HG03060 (cell line): ENCODE measurements around the gene CFAP97D1.
"Not testable (repeated sequence)": the region's sequence is repeated elsewhere in the genome, so short reads cannot be mapped to it uniquely, and the experiment has no call there.

Experiments used
- ATAC-seq: cut with Tn5 transposase; IDR thresholded peaks from one replicate; pipeline ENCODE4 v1.9.1; 2021; ENCODE audit warnings: low read depth, moderate number of reproducible peaks; ENCODE audit not compliant: unreplicated experiment

Gene CFAP97D1

DNA sequence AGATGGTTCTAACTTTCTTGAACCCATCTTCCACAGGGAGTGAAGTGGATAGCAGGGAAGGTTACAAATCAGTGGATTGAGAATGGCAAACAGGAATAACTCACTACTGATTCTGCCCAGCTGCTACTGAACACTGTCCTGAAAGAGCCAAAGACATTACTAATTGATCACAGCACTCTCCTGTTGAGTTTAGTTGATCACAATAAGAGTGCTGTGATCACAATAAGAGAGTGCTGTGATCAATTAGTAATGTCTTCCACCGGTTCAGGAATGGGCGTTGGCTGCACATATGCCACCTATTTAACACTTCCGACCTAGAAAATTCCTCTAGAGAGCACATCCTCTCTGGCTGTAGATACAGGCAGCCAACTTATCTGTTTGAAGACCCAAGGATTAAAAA lies 11.4 kb downstream of the CFAP97D1 start:
- ATAC-seq = no peak

DNA sequence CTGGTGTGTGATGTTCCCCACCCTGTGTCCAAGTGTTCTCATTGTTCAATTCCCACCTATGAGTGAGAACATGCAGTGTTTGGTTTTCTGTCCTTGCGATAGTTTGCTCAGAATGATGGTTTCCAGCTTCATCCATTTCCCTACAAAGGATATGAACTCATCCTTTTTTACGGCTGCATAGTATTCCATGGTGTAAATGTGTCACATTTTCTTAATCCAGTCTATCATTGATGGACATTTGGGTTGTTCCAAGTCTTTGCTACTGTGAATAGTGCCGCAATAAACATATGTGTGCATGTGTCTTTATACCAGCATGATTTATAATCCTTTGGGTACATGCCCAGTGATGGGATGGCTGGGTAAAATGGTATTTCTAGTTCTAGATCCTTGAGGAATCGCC lies 12.4 kb downstream of the CFAP97D1 start:
- ATAC-seq = not testable (repeated sequence)

DNA sequence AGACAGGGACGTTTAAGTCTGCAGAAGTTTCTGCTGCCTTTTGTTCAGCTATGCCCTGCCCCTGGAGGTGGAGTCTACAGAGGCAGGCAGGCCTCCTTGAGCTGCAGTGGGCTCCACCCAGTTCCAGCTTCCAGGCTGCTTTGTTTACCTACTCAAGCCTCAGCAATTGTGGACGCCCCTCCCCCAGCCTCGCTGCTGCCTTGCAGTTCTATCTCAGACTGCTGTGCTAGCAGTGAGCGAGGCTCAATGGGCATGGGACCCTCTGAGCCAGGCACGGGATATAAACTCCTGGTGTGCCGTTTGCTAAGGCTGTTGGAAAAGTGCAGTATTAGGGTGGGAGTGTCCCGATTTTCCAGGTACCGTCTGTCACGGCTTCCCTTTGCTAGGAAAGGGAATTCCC lies 17.8 kb downstream of the CFAP97D1 start:
- ATAC-seq = not testable (repeated sequence)

DNA sequence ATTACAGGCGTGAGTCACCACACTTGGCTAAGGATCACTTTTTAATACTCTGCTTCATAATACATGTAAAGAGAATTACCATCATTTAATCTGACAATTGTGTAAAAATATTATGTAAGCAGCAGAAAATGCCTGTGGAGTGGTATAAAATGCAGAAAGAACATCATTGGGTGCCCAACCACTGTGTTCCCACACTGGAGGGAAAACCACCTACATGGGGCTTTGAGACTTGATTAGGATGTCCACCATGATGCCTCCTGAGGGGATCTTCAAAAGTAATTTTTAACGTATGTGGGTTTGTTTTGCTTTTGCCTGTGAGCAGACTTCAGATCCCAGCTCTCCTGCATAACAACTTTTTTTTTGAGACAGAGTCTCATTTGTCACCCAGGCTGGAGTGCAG lies 18.8 kb downstream of the CFAP97D1 start:
- no peak for ATAC-seq

DNA sequence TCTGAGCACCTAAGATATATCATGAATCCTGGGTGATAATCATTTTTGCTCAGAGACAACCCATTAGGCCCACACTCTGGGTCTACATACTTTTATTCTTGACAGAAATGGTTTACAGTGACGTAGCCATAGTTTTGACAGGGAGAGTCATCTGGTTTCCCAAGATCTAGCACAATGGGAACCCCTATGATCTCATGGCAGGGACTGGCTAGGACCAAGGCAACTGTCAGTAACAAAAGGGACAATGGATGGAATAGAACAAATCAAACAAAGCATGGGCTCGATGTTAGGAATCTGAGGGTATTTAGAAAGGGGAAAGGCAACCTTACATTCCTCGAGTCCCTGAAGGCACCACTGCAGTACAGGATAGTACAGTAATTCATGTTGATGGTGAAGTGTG lies 20.5 kb downstream of the CFAP97D1 start:
- no peak for ATAC-seq

DNA sequence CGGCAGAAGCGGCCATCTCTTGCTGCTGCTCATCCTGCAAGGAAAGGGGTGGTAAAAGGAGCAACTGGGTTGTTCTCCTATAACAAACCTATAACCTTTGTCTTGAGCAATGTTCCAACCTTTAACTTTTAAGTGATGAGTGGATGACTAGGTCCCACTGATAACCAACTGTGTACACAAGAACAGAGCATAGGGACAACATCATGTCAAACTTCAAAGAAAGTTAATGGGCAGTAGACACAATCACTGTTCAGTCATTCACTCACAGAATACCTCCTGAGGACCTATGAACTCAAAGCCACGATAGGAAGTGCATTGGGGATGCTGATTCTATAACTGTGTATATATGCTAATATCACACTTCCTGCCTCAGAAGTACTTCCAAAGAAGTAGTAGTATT lies 21.6 kb downstream of the CFAP97D1 start:
- ATAC-seq = no peak

DNA sequence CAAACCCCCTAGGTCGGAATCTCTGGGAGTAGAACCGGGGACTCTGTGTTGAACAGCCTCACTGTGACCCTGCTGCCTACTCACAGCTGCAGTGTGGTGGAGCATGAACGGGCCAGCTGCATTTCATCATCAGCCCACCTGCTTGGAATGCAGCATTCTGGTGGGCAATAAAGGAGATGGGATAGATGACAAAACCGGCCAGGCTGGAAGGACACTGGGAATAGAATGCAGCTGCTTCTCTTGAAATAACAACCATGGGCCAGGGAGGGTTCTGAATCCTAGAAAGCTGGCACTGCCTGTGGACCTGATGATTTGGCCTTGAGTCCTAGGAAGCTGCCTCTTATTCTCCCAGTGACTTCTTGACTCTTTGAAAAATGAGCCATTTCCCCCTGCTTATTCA lies 23.5 kb downstream of the CFAP97D1 start:
- ATAC-seq = no peak

DNA sequence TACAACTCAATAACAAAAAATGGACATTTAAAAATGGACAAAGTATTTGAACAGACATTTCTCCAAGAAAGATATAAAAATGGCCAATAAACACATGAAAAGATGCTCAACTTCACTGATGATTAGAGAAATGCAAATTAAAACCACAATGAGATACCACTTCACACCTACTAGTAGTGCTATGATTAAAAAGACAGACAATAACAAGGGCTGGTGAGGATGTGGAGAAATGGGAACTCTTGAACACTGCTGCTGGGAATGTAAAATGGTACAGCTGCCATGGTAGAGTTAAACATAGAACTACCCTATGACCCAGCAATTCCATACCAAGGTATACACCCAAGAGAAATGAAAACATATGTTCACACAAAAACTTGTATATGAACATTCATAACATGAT lies 24.9 kb downstream of the CFAP97D1 start:
- no peak for ATAC-seq

DNA sequence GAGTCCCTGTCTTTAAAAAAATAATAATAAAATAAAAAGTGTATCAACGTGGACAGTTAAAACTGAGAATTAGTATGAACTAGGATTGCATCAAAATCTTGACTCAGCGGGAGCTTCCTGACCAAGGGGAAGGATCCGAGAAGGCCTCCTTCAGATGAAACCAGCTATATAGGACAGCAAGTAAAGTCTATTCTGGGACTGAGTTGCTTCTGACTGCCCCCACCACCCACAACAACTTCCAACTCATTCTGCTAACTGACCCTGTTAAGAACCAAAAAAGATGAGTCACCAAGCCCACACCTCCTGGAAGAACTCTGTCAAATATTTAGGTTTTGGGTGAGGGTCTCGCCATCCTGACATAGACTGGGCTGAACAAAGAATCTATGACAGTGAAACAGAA lies 27.8 kb downstream of the CFAP97D1 start:
- no peak for ATAC-seq

DNA sequence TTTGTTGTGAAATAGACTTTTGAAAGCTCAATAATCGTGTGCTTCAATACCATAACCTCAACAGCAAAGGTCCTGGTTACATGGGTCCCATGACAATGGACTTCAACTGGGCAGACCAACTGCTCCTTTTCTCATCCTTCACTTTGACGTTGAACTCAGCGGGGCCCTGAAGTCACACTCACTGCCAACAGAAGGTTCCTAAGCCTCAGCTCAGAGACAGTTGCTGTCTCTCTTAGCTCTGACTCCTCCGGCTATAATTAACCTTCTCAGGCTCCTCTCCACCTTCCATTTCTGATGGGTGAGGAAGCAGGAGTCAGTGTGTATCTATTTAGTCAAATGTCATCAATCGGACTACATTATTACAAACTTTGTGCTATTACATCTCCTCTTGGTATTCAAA lies 28.9 kb downstream of the CFAP97D1 start:
- no peak for ATAC-seq

DNA sequence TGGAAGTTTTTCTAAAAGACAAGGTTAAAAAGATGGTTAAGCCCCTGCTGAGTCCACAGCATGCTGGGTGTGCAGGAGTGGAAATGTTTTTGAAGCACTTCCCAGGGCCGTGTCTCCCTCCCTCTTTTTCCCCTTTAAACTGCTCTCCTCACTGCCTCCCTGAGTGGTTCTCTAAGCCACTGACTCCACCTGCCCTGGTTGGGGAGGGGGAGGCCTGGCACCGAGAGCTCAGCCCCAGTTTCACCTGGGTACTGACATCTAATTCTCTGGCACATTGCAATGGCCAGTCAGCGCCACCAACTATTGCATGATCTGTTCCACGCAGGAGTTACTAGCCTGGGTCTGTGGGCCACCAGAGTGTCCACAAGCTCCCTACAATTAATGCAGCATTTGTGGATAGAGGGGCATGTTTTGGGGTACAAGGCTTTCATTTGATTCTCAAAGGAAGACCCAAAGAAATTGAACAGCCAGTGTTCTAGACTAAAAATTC lies 30.0 kb downstream of the CFAP97D1 start:
- ATAC-seq = no peak

DNA sequence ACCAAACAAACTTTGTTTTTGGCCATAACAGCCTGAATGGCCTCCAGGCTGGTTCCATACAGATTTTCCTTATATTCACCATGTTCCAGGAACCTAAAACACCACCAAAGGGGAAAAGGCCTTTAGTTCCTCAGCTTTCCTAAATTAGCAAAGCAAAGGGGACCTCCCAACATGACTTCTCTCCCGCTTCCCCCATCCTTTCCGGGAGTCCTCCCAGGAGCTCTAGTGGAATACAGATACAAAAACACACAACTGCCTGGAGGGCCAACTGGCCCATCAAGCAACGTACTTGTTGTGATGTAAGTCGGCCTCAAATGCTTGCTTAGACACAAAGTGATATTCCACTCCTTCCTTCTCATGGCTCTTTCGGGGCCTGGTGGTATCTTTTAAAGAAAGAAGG lies 30.6 kb downstream of the CFAP97D1 start:
- ATAC-seq = no peak

DNA sequence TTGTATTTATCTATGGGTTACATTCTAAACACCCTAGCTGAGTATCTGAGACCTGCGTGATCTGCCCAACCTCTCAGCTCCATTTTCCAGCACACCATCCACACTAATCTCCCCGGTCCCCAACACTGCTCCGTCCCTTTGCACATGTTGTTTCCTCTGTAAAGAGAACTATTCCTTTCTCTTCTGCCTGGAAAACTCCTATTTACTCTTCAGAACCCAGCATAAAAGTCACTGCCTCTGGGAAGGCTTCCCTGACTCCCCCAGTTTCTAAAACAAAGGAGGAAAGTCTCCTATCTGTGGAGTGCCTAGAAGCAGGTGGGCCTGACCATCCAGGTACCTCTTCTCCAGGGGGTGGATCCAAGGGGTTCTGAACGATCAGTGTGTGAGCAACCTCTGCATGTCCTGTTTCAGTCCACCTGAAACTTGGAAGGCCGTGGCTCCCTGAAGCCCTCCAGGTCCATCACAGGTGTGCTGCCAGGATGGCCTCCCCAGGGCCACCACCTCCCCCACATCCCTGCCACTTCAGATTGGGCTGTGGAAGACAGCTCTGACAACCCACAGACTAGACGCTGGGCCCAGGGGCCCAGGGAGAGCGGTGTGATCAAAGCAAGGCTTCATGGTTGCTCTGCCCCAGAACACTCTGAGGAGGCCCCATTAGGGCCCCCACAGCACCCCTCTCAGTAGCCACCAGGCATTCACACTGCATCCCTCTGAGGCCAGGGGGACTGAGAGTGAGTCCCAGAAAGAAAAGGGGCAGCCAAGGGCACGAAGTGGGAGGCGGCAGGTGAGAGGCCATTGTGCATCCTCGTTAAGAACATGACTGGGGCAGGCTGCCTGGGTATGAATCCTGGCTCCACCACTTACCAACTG lies 32.4 kb downstream of the CFAP97D1 start:
- no peak for ATAC-seq

DNA sequence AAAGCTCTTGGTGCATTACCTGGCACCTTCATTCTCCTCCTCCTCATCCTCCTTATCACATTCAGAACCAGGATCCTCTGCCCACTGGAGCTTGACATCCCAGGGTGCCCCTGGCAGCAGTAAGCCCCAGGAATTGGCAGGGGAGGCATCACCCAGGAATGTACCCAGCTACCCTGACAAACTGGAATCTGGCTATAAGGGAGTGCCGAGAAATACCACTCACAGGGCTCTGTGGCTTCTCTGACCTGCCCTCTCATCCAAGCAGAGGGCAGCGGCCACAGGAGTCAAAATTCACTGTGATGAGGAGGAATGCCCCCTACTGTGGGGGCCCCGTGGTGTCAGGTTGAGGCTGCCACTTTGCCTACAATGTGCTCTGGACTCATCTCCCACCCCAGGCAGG lies 33.2 kb downstream of the CFAP97D1 start:
- ATAC-seq = no peak

DNA sequence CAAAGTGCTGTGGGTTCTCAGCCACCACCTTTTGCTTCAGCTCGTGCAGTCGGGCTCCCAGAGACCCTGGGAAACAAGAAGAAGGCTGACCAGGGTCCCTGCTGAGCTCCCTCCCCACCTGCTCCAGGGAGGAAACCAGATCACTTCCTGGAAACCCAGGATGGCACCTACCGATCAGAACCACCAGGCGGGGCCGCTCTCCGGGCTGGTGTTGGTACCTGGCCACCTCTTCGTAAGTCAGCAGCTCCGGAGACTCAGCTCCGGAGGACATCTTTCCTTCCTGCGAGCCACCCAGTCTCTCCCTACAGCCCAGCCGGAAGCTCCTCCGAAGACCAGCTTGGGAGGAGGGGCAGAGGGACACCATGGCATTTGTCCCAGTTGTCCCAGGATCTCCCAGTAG lies 33.8 kb downstream of the CFAP97D1 start:
- no peak for ATAC-seq

DNA sequence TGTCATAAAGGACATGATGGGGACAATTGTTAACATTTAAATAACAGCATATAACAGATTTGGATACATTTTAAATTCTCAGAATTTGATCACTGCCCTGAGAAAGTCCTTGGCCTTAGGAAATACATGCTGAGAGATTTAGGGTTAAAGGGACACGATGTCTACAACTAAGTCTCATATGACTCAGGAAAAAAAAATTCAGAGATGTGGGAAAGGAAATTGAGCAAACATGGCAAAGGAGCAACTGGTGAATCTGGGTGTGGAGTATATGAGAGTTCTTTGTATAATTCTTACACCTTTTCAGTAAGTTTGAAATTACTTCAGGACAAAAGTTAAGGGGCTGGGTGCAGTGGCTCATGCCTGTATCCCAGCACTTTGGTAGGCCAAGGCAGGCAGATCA lies 34.5 kb downstream of the CFAP97D1 start:
- ATAC-seq = no peak

DNA sequence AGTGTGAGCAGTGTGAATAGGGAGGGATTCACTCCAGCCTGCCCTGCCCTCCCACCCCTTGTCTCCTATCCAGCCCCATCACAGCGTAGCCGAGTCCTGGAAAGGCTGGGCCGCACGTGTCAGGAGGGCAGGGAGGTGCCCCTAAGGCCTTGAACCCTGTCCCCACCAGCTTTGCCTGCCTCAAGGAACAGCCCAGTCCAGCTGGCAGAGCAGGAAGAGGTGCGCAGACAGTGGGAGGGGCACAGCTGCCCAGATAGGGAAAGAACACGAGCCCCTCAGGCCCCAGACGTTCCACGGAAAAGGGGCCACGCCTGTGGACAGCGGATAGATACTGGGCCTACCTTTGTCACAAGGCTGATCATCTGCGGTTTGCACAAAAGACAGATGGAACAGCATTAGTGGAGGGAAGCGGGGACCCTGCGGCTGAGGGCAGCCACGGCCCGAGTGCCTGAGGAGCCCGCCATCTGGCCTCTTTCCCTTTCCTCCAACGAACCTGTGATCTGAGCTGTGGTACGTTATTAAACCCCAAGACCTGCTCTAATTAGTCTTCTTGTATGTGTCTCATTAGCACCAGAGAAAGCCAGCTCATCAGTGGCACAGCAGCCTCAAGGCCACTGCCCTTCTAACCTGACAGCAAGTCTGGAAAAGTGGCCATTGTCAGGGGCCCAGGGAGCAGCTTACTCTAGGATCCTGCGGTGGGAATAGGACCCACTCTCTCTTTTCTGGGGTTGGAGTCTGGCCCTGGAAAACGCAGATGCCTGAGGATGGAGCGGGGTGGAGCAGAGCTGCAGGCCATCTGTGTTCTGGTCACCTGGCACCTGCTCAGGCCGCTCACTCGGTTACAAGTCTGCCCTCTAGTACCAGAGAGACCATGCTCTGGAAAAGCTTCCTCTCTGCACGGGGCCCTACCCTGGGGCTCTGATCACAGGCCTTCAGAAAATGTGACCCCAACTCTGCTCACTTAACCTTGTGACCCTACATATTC lies 36.4 kb downstream of the CFAP97D1 start:
- no peak for ATAC-seq

DNA sequence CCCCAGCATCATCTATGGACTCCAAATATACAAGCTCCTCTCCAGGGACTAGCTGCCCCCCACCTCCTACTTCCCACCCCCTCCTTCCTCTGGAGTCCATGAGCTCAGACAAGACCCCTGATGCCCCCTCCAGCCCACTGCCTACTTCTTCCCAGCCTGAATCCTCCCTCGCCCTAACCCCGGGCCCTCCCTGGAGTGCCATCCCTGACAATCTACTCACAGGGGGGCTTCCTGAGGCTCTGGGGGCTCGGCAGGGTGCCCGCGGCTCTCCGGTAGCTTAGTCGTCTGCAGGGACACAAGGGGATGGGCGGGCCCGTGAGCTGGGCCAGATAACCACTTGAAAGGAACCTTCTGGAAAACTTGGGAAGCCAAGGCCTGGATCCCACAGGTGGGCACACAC lies 37.6 kb downstream of the CFAP97D1 start:
- ATAC-seq = no peak

DNA sequence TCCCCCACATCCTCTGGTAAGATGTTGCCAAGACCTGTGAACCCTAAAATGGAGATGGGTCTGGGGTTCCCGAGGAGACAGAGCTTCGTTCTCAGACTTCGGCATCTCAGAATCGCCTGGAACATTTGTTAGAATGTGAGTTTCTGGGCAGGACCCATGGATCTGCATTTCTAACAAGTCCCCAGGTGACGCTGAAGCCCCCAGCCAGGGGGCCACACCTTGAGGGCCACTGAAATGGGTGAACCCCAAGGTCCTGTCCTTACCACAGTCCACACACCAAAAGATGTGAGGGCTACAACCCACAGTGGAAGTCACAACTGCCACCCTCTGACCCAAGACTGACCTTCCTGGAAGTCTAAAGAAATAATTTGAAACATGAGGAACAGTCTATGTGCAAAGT lies 38.7 kb downstream of the CFAP97D1 start:
- no peak for ATAC-seq

DNA sequence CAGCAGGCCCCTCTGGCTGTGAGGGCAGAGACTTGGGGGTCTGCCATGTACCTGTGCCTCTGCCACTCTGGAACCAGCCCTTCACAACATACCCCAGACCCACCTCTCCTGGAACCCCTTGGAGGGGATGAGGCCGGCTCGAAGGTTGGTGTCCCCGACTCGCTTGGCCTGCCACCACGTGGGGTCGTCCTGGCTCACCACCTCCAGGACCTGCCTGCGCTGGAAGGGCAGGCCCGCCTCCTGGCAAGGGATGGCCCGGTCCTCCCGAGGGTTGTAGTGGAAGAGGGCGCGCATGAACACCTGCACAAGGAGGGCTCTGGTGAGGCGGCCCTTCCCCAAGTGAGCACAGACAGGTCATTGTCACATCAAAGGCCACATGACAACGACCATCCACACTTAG lies 40.5 kb downstream of the CFAP97D1 start:
- ATAC-seq = no peak

DNA sequence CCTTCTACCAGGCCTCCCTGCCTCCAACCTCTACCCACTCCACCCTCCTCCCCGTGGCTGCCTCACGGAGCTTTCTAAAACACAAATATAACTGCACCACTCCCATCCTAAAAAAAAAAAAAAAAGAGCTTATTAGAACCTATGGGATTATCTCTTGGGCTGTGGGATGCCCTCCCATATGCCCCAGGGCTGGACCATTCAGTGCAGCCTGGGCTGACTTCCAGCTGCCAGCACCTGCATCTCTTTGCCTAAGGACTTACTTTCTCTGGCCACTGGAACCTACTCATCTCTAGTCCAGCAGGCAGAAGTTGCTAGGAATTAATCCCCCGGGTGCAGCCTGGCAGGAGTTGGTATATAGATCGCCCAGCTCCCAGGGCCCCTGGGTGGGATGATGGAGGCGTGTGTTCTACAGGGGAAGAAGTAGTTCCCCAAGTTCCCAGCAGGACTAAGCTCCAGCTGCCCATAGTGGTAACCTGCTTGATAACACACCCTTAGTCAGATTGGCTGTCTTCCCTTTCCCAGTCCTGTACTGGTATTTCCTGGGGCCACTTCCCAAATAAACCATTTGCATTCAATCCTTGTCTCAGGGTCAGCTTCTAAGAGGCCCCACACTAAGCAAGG lies 42.4 kb downstream of the CFAP97D1 start:
- no peak for ATAC-seq
